HG02610 (cell line): ENCODE data around the gene MCTP1.

Experiments used
- ATAC-seq: cut with Tn5 transposase; IDR thresholded peaks from one replicate; pipeline ENCODE4 v1.9.1; 2021; ENCODE audit warnings: mild to moderate bottlenecking, moderate library complexity; ENCODE audit not compliant: unreplicated experiment

The MCTP1 gene

DNA sequence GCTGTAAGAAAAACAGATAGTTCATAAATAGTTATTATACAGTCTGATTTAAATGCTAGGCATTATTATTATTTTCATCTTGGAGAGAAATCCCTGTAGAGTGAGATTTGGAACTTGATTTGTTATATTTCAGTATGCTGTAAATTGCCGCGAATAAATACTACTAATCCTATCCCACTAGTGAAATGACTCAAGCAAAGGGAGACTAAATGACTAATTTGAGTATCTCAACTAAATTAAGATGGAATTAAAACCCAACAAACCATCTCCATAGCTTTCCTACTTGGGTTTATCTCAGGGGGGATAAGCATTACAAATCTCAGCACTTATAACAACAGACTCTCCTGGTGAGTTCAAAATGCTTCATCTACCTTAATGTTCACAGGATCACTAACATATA is 206.0 kb downstream of the MCTP1 start:
- no peak for ATAC-seq

DNA sequence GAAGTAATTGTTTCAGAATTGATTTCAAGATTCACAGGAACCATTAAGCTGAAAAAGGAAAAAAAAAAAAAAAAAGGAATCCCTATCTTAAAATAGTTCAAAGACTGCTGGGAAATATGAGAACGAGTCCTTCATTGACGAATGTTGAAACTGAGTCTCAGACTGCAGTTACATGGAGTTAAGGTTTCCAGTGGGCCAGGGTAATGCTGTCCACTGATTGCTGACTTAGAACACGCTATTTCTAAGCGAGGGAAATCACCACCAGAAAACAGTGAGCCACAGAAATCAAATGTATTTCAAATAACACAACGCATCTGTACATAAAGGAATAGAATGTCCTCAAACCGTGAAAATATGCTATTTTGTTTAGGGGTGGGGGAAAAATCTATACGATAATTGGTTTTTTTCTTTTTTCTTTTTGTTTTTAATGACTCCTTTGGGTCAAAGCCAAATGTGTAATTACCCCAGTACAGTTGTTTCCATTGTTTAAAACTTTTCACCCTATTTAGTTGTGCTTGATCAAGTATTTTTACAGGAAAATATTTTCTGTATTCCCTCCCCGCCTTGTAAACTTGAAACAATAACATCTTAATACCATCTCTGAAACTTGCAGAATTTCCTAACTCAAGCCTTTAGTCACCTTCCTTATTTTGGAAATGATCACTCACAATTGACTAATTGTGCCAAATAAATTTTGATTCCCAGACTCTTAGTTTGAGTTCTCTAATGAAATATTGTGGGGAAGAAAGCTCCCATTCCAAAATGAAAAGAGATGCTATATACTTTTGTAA is 208.3 kb downstream of the MCTP1 start:
- no peak for ATAC-seq

GRCh38 chr5:95075111-95075510 is 209.8 kb downstream of the MCTP1 start:
- ATAC-seq = peak; percentile 38

DNA sequence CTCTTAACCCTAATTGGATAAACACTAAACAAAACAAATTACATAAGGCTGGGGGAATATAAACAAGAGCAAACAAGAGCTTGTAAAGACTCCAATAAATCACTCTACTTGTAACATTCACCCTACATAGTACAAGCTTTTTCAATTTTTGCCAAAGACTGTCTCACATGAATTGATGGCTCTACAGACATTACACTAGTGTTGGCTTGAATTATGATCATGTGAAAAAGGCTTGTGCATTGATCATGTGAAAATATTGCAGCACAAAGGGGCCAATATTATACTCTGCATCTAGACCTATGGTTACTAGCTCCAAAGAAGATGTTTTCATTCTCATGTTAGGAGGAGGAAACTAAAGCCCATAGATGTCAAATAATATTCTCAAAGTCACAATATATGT is 212.6 kb downstream of the MCTP1 start:
- no peak for ATAC-seq

GRCh38 chr5:95070866-95071265 is 214.0 kb downstream of the MCTP1 start:
- peak; percentile 39 for ATAC-seq

- ATAC-seq = no peak
These were observed 214.4 kb downstream of the MCTP1 start for GRCh38 chr5:95070453-95070852.

DNA sequence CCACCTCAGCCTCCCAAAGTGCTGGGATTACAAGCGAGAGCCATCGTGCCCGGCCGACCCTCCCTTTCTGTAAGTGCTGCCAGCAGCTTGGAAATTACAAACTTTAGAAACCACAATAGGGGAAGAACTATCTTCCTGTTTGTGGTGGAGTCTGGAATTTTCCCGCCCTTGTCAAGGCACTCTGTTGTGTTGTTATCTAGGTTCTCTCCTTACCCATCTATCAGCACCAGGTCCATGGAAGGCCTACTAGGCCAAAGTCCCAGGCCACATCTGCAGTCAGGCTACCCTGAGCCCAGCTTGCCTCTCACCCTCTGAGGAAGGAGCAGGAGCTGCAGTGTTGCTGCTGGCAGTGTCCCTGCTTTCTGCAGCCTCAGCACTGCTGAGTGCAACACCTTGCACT is 214.9 kb downstream of the MCTP1 start:
- ATAC-seq = no peak

DNA sequence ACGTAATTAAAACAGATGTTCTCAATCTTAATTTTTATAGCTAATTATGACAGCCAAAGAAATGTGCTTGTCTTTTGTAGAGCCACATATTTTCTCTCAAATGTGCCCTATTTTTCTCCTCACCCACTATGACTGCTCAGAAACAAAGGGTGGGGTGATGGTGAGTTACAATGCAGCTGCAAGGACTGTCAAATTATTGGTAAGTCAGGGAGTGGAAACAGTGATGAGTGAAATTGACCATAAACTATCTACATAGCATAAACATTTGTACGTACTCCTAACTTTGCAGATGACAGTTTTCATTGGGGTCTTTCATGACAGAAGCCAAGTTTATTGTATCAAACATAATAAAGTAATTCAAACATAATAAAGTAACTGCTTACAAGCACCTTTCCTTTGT is 215.9 kb downstream of the MCTP1 start:
- ATAC-seq = no peak

DNA sequence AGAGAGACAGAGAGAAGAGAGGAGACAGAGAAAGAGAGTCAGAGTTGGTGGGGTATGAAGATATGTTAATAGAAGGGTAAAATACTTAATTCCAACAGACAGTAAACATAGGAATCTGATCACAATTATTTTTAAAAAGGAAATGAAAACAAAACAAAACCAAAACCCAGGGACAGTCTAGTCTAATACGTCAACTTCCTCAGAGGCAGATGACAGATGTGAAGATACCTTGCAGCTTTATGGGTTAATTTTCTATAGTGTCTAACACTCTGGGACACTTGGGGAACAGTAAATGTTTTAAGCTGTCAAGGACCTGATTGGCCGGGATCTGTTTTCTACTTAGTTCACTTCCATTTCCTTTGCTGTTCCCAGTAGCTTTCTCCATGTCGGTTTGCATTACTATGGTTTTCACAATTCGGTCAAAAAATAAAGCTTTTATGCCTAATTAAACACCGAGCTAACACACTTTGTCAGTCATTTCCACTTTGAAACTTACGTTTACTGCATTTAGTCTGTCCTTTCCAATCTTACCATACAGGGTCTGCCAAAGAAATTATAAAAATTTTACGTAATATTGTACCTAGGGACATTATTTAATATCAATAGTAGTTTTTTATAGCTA is 216.5 kb downstream of the MCTP1 start:
- peak; percentile 40 for ATAC-seq

DNA sequence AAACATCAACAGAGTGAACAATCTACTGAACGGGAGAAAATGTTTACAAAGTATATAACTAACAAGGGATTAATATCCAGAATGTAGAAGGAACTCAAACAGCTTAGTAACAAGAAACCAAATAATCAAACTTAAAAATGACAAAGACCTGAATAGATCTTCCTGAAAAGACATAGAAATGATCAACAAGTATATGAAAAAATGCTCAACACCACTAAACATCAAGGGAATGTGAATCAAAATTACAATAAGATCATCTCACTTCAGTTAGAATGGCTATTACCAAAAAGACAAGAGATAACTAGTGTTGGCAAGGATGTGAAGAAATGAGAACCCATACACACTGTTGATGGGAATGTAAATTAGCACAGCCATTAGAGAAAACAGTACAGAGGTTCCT is 218.8 kb downstream of the MCTP1 start:
- no peak for ATAC-seq

DNA sequence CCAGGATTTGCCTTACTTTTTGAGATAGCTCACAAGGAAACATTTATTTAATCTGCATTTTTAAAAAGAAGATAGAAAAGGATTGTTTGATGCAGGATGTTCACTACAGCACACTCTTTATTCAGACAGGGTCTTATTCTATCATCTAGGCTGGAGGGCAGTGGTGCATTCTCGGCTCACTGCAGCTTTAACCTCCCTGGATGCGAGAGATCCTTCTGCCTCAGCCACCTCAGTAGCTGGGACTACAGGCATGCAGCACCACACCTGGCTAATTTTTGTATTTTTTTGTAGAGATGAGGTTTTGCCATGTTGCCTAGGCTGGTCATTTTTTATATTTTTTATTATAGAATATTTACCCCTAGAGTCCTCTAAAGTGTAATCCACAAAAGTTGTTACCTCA is 221.4 kb downstream of the MCTP1 start:
- ATAC-seq = no peak

- ATAC-seq = no peak
These were observed 224.8 kb downstream of the MCTP1 start for GRCh38 chr5:95060098-95060497.

GRCh38 chr5:95059636-95060035 is 225.3 kb downstream of the MCTP1 start:
- no peak for ATAC-seq

DNA sequence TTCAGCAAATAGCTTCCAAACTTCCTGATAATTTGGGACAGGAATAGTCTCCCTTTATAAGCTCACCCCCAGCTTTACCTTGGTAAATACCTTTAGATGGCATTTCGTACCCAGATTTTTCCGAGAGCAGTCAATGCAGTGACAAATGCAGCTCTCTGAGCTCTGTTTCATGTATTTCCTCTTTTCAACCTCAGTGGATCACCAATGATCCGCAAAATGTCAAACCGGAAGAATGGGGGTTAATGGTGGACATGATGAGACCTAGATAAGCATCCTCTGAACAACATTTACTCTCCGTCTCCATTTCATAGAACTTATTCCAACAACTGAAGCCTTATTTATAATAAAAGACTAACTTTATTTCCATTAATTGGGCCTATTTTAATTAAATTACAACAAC is 227.3 kb downstream of the MCTP1 start:
- no peak for ATAC-seq

GRCh38 chr5:95053253-95053652 is 231.6 kb downstream of the MCTP1 start:
- ATAC-seq = no peak

GRCh38 chr5:95050708-95051107 is 234.2 kb downstream of the MCTP1 start:
- no peak for ATAC-seq

DNA sequence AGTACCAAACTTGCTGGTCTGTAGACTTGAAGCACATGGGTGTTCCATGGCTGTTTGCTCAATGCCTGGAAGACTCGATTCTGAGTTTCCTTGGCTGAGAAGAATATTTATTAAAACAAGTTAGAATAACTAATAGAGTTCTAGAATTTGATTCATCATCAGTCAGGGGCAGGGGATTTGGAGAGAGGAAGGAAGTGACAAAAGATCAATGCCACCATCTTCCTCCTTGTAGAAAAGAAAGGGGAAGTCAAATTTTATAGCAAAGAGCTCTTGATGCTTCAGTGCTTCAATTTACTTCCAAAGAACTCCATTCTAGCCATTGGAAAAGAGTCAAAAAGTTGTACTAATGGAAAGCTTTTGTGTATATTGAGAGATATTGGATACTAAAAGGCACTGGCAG is 236.3 kb downstream of the MCTP1 start:
- ATAC-seq = no peak

- ATAC-seq = no peak
These were observed 239.5 kb downstream of the MCTP1 start for GRCh38 chr5:95045181-95045965.

DNA sequence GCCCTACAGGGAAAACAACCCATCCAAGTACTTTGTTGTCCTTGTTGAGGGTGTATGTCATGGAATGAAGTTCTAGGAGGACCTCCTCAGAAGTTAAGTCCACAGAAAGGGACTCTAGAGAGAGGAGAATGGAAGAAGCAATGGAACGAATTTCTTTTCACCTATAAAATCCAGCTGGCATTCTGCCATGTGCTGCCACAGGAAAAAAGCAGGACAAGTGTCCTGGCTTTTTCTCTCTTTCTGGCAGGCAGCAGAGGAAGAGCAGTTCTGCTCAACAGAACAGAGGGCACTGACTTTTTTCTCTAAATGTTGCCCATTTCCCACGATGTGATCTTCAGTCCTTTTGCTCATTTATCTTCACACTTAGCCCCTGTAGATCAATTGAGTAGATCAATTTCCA is 240.8 kb downstream of the MCTP1 start:
- no peak for ATAC-seq

DNA sequence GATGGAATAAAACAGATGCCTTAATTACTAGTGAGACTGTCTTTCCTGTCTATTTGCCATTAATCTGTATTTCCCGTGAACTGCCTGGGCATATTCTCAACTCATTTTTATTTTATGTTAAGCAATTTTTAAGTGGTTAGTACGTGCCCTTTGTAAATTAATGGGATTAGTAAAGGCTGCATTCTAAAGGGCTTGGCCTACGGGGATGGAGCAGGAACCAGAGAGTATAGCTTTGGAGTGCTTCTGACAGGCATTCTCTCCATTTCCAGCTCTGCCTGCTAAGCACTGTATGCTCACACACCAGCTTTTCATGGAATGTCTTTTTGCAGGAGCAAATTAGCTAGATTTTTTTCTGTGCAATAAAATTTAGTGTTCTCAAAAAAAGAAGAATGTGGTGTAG is 241.2 kb downstream of the MCTP1 start:
- ATAC-seq = no peak

DNA sequence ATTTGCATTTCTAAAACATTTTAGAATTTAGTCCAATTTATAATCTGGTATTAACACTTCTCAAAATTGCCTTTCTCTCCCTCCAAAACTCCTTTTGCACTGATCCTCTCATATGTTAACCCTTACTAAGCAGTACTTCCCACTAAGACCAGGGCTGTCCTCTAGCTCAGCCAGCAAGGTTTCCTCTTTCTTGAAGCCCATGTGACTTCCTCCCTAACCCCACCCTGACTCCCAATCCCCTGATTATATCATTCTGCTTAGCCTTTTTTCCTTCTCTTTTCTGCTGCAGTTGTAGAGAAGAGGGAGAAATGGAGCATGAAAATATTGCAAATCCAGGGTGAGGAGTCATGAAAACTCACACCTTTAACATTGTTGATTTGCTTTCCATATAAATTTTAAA is 241.7 kb downstream of the MCTP1 start:
- no peak for ATAC-seq

DNA sequence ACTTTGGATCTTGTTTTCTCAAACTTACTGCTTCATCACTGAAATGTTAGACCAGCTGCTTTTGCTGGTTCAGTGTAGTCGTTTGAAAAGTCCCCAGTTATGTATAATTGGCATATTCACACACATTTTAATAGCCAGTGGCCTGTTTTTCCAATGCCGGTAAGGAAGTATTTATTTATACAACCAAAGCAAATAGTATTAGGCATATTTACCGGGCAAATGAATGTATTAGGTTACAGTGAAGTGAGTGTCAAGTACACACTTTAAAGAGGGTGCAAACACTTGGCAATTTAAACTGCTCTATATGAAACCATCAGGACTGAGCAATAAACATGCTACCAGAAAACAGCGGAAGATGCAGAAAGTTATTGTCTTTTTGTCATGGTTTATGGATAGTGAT is 242.9 kb downstream of the MCTP1 start:
- no peak for ATAC-seq
